ENCODE measurements around the gene RAB1A. TPM values are rescaled to one million over a fixed set of nuclear protein-coding genes. Genes with fewer than 3 reads are reported as not detected.
"Not testable (repeated sequence)": the region's sequence is repeated elsewhere in the genome, so short reads cannot be mapped to it uniquely, and the experiment has no call there.

RAB1A gene
- total and polyA plus RNA-seq, 8 donors, result 156 to 202 (median 169) TPM

DNA sequence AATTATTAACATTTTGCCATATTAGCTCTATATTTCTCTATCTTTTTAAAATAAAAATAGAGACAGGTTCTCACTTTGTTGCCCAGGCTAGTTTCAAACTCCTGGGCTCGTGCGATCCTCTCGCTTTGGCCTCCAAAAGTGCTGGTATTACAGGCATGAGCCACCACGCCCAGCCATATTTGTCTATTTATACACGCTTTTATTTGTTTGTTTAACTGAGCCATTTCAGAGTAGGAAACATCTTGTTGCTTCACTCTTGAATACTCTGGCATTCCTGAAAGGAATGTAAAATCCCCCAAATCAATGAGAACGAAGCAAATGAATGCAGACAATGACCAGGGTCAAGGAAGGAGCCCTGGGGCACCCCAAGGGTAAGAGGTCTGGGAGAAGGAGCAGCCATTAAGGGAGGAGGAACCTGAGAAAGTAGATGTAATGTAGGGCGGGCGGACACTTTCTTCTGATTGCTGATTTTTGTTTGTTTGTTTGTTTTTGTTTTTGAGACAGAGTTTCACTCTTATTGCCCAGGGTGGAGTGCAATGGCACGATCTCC is 31.7 kb upstream of the RAB1A start:
- TF ChIP-seq, protein P1, sequence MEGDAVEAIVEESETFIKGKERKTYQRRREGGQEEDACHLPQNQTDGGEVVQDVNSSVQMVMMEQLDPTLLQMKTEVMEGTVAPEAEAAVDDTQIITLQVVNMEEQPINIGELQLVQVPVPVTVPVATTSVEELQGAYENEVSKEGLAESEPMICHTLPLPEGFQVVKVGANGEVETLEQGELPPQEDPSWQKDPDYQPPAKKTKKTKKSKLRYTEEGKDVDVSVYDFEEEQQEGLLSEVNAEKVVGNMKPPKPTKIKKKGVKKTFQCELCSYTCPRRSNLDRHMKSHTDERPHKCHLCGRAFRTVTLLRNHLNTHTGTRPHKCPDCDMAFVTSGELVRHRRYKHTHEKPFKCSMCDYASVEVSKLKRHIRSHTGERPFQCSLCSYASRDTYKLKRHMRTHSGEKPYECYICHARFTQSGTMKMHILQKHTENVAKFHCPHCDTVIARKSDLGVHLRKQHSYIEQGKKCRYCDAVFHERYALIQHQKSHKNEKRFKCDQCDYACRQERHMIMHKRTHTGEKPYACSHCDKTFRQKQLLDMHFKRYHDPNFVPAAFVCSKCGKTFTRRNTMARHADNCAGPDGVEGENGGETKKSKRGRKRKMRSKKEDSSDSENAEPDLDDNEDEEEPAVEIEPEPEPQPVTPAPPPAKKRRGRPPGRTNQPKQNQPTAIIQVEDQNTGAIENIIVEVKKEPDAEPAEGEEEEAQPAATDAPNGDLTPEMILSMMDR (IDR thresholded peaks at IDR 0.05), result no peak
- DNase-seq, result no peak
- H3K9me3 ChIP-seq, result no peaks in the 10 kb centered on the region
- peaks cover 4 to 33% of the 10 kb centered on the region in 2 donors for H3K4me1 ChIP-seq
- no peak overlapping the region for H3K4me3 ChIP-seq
- H3K27me3 ChIP-seq, result no peaks in the 10 kb centered on the region
- no peak overlapping the region for H3K27ac ChIP-seq
- intact Hi-C loops (cut with DNase I), result no loop called here
- ATAC-seq, result no peak
- H3K36me3 ChIP-seq, result no peaks in the 10 kb centered on the region

GRCh38 chr2:65159906-65160305 is 30.0 kb upstream of the RAB1A start:
- Histone ChIP-seq H3K4me3 (no peak overlapping the region), H3K4me1 (peaks cover 4 to 20% of the 10 kb centered on the region in 2 donors), H3K36me3 (no peaks in the 10 kb centered on the region), H3K27ac (no peak overlapping the region), H3K27me3 (no peaks in the 10 kb centered on the region), H3K9me3 (no peaks in the 10 kb centered on the region)
- intact Hi-C loops (cut with DNase I), result no loop called here
- DNase-seq (no peak), ATAC-seq (peak; percentile 39)
- TF ChIP-seq, protein P1 (IDR thresholded peaks at IDR 0.05), result no peak

DNA sequence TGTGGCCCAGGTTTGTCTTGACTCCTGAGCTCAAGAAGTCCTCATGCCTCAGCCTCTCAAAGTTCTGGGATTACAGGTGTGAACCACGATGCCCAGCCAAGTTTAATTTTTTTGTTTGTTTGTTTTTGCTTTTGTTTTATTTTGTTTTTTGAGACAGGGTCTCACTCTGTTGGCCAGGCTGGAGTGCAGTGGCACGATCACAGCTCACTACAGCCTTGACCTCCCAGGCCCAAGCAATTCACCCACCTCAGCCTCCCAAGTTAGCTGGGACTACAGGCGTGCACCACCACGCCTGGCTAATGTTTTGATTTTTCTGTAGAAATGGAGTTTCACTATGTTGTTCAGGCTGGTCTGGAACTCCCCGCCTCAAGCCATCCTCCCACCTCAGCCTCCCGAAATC is 29.4 kb upstream of the RAB1A start:
- TF ChIP-seq, protein P1 (IDR thresholded peaks at IDR 0.05), result no peak
- no peaks in the 10 kb centered on the region for H3K36me3 ChIP-seq
- no peak for ATAC-seq
- no peak overlapping the region for H3K4me3 ChIP-seq
- H3K4me1 ChIP-seq, result peaks cover 4 to 14% of the 10 kb centered on the region in 2 donors
- intact Hi-C loops (cut with DNase I), result no loop called here
- no peak overlapping the region for H3K27ac ChIP-seq
- no peaks in the 10 kb centered on the region for H3K27me3 ChIP-seq
- H3K9me3 ChIP-seq, result no peaks in the 10 kb centered on the region
- DNase-seq, result no peak

GRCh38 chr2:65158557-65158956 is 28.7 kb upstream of the RAB1A start:
- Histone ChIP-seq H3K4me3 (no peak overlapping the region), H3K9me3 (no peaks in the 10 kb centered on the region), H3K36me3 (no peaks in the 10 kb centered on the region), H3K27ac (no peak overlapping the region), H3K4me1 (peaks cover 0 to 7% of the 10 kb centered on the region in 2 donors), H3K27me3 (no peaks in the 10 kb centered on the region)
- TF ChIP-seq, protein P1 (IDR thresholded peaks at IDR 0.05), result no peak
- no peak for DNase-seq
- ATAC-seq, result no peak
- intact Hi-C loops (cut with DNase I), result no loop called here

GRCh38 chr2:65157856-65158255 is 27.9 kb upstream of the RAB1A start:
- H3K27me3 ChIP-seq; H3K36me3 ChIP-seq; intact Hi-C loops (cut with DNase I); H3K4me3 ChIP-seq; ATAC-seq; H3K27ac ChIP-seq; H3K4me1 ChIP-seq; DNase-seq; H3K9me3 ChIP-seq: not testable (repeated sequence)

GRCh38 chr2:65156041-65156440 is 26.1 kb upstream of the RAB1A start:
- no peak overlapping the region for H3K4me3 ChIP-seq
- H3K27me3 ChIP-seq, result no peaks in the 10 kb centered on the region
- peaks cover 0 to 6% of the 10 kb centered on the region in 2 donors for H3K4me1 ChIP-seq
- H3K27ac ChIP-seq, result no peak overlapping the region
- intact Hi-C loops (cut with DNase I), result no loop called here
- TF ChIP-seq, protein P1 (IDR thresholded peaks at IDR 0.05), result no peak
- no peaks in the 10 kb centered on the region for H3K36me3 ChIP-seq
- H3K9me3 ChIP-seq, result no peaks in the 10 kb centered on the region
- ATAC-seq (no peak), DNase-seq (no peak)
